Astrocyte (in vitro differentiated cells and primary cell): Measurements from ENCODE around the gene GMPPB. TPM values are rescaled to one million over a fixed set of nuclear protein-coding genes. Genes with fewer than 3 reads are reported as not detected.

Experiments
- DNase-seq: peaks from one replicate; pipeline ENCODE4 v3.0.0-alpha.2; 2010; ENCODE audit warnings: low read depth
- FAIRE-seq: peaks from 2 replicates; lab custom pipeline; 2011; peaks lifted over from hg19 to GRCh38; lab: Jason Lieb, UNC
- H2AFZ ChIP-seq: 2 replicates; pipeline ENCODE4 v1.6.0; 2012; ENCODE audit warnings: low read depth, low read length, inconsistent platforms
- H3K27ac ChIP-seq: 2 replicates; pipeline ENCODE4 v1.5.1; 2011; ENCODE audit warnings: low read depth, low read length, inconsistent platforms
- H3K27me3 ChIP-seq: 2 replicates; pipeline ENCODE4 v1.6.0; 2011; ENCODE audit warnings: low read length, inconsistent platforms; ENCODE audit not compliant: insufficient read depth
- H3K36me3 ChIP-seq: 2 replicates; pipeline ENCODE4 v1.5.1; 2011; ENCODE audit warnings: low read length, inconsistent platforms; ENCODE audit not compliant: insufficient read depth
- H3K4me1 ChIP-seq: 2 replicates; pipeline ENCODE4 v1.5.1; 2011; ENCODE audit warnings: low read length, inconsistent platforms; ENCODE audit not compliant: insufficient read depth
- H3K4me2 ChIP-seq: 2 replicates; pipeline ENCODE4 v1.6.0; 2012; ENCODE audit warnings: low read length, inconsistent platforms
- H3K4me3 ChIP-seq: 2 replicates; pipeline ENCODE4 v1.5.1; 2011; ENCODE audit warnings: low read depth, mild to moderate bottlenecking, low read length, inconsistent platforms; ENCODE audit not compliant: insufficient read depth
- H3K79me2 ChIP-seq: 2 replicates; pipeline ENCODE4 v1.6.0; 2012; ENCODE audit warnings: mild to moderate bottlenecking, low read length, inconsistent platforms; ENCODE audit not compliant: insufficient read depth
- H3K9ac ChIP-seq: 2 replicates; pipeline ENCODE4 v1.6.0; 2012; ENCODE audit warnings: mild to moderate bottlenecking, low read length, inconsistent platforms
- H3K9me3 ChIP-seq: 2 replicates; pipeline ENCODE4 v1.5.1; 2012; ENCODE audit warnings: low read depth, mild to moderate bottlenecking, low read length, inconsistent platforms; ENCODE audit not compliant: insufficient read depth
- H4K20me1 ChIP-seq: 2 replicates; pipeline ENCODE4 v1.6.0; 2012; ENCODE audit warnings: low read length, inconsistent platforms; ENCODE audit not compliant: insufficient read depth
- H3K27ac Mint-ChIP-seq: one replicate; pipeline ENCODE4 v1.8.0; 2021; ENCODE audit warnings: mild to moderate bottlenecking, mixed read lengths; ENCODE audit not compliant: unreplicated experiment
- H3K27me3 Mint-ChIP-seq: one replicate; pipeline ENCODE4 v1.8.0; 2021; ENCODE audit warnings: low read depth, mixed read lengths; ENCODE audit not compliant: unreplicated experiment
- H3K36me3 Mint-ChIP-seq: one replicate; pipeline ENCODE4 v1.8.0; 2021; ENCODE audit warnings: low read depth, mixed read lengths; ENCODE audit not compliant: unreplicated experiment
- H3K4me1 Mint-ChIP-seq: one replicate; pipeline ENCODE4 v1.8.0; 2021; ENCODE audit warnings: low read depth, mixed read lengths; ENCODE audit not compliant: unreplicated experiment
- H3K4me3 Mint-ChIP-seq: one replicate; pipeline ENCODE4 v1.8.0; 2021; ENCODE audit warnings: mild to moderate bottlenecking, moderate library complexity, mixed read lengths; ENCODE audit not compliant: unreplicated experiment
- H3K9me3 Mint-ChIP-seq: one replicate; pipeline ENCODE4 v1.8.0; 2021; ENCODE audit warnings: mild to moderate bottlenecking, mixed read lengths; ENCODE audit not compliant: unreplicated experiment
- CTCF ChIP-seq: IDR thresholded peaks from 2 replicates; pipeline ENCODE4 v1.5.1; 2011; ENCODE audit warnings: low read depth, mild to moderate bottlenecking, inconsistent platforms, low read length, moderate library complexity; ENCODE audit not compliant: insufficient read depth
- EZH2 ChIP-seq: IDR thresholded peaks from 2 replicates; pipeline ENCODE4 v1.6.1; 2012; ENCODE audit warnings: mild to moderate bottlenecking, low read length, inconsistent platforms; ENCODE audit not compliant: insufficient read depth
- total RNA-seq: library from RNA; stranded (reverse); gene quantifications from 2 replicates; pipeline ENCODE4 v1.2.1, GENCODE V29; 2021

The GMPPB gene
- total RNA-seq, 1 donor from 2014 or later = 24.6 TPM

DNA sequence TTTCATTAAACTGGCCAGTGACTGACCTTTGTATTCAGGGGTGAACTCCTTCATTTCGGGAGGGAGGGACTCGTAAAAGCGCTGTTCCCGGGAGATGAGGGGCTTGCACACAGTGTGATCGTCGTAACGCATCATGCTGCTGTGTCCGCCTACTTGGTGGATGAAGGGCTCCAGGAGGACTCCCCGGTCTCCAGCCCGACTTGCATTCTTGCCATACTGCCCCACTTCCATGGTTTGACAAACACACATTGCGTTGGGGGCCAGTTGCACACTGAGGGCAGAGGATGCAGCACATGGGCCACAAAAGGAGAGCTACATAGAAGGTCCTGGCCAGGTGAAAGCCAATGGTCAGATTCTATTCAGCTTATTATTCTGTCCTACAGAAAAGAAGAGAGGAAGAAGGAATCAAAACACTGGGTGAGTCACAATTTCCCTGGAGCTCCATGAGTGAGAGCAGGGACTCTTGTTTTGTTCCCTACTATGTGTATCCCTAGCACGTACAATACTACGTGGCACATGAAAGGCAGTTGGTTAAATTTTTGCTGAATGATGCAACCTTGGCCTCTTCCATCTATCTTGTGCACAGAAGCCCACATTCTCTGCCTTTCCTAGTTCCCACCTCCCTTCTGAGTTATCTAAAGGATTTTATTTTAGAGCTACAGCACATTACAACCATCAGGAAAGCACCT, 24.2 kb upstream of the GMPPB start:
- H3K36me3 ChIP-seq = no peaks in the 10 kb centered on the region
- Mint-ChIP-seq H3K4me1 (peaks cover 30% of the 10 kb centered on the region), H3K27me3 (no peaks in the 10 kb centered on the region), H3K27ac (peak overlapping the region; percentile 88), H3K4me3 (peak overlapping the region; percentile 5), H3K36me3 (peaks cover 10% of the 10 kb centered on the region), H3K9me3 (no peaks in the 10 kb centered on the region)
- no peaks in the 10 kb centered on the region for H3K27me3 ChIP-seq
- H3K9ac ChIP-seq = peak overlapping the region; percentile 61
- peak overlapping the region; percentile 64 for H3K4me2 ChIP-seq
- peak overlapping the region; percentile 90 for H3K27ac ChIP-seq
- FAIRE-seq (peak; percentile 45), DNase-seq (peak; percentile 92)
- H3K4me3 ChIP-seq = no peak overlapping the region
- H2AFZ ChIP-seq = no peak overlapping the region
- peaks cover 67% of the 10 kb centered on the region for H3K79me2 ChIP-seq
- H3K9me3 ChIP-seq = no peaks in the 10 kb centered on the region
- TF ChIP-seq EZH2 = no peak
- no peak for TF ChIP-seq CTCF
- H4K20me1 ChIP-seq = peaks cover 21% of the 10 kb centered on the region
- H3K4me1 ChIP-seq = peaks cover 21% of the 10 kb centered on the region

GRCh38 chr3:49745986-49746385, 22.2 kb upstream of the GMPPB start:
- Mint-ChIP-seq H3K4me1 (peaks cover 27% of the 10 kb centered on the region), H3K27me3 (no peaks in the 10 kb centered on the region), H3K36me3 (peaks cover 10% of the 10 kb centered on the region), H3K9me3 (no peaks in the 10 kb centered on the region), H3K27ac (no peak overlapping the region), H3K4me3 (no peak overlapping the region)
- Histone ChIP-seq H3K4me2 (no peak overlapping the region), H3K27ac (peak overlapping the region; percentile 28), H3K9me3 (no peaks in the 10 kb centered on the region), H3K9ac (no peak overlapping the region), H2AFZ (no peak overlapping the region), H3K4me3 (no peak overlapping the region), H3K27me3 (no peaks in the 10 kb centered on the region), H3K4me1 (peaks cover 21% of the 10 kb centered on the region), H3K36me3 (no peaks in the 10 kb centered on the region), H4K20me1 (peaks cover 16% of the 10 kb centered on the region), H3K79me2 (peaks cover 56% of the 10 kb centered on the region)
- DNase-seq (peak; percentile 85), FAIRE-seq (peak; percentile 20)
- TF ChIP-seq CTCF (no peak), EZH2 (no peak)

GRCh38 chr3:49740427-49740826, 16.7 kb upstream of the GMPPB start:
- Mint-ChIP-seq H3K4me3 (no peak overlapping the region), H3K9me3 (no peaks in the 10 kb centered on the region)
- H3K79me2 ChIP-seq = peaks cover 26% of the 10 kb centered on the region

More at GRCh38 chr3:49740427-49740826, 16.7 kb upstream of the GMPPB start:
- peaks cover 17% of the 10 kb centered on the region for H3K36me3 Mint-ChIP-seq
- no peak for DNase-seq
- no peak for FAIRE-seq
- Histone ChIP-seq H2AFZ (no peak overlapping the region), H3K36me3 (peaks cover 6% of the 10 kb centered on the region), H4K20me1 (peaks cover 4% of the 10 kb centered on the region), H3K9ac (no peak overlapping the region), H3K27ac (no peak overlapping the region), H3K27me3 (no peaks in the 10 kb centered on the region), H3K4me3 (no peak overlapping the region), H3K4me2 (no peak overlapping the region), H3K9me3 (no peaks in the 10 kb centered on the region), H3K4me1 (no peaks in the 10 kb centered on the region)
- H3K4me1 Mint-ChIP-seq = peaks cover 4% of the 10 kb centered on the region
- TF ChIP-seq CTCF (no peak), EZH2 (no peak)
- H3K27me3 Mint-ChIP-seq = no peaks in the 10 kb centered on the region
- H3K27ac Mint-ChIP-seq = no peak overlapping the region
